Psoas muscle (tissue), 8 donors: ENCODE results near the gene OR10W1. TPM values are rescaled to one million over a fixed set of nuclear protein-coding genes. Genes with fewer than 3 reads are reported as not detected.

Experiments
- ATAC-seq, 4 donors: fragments of 200-7000 bp; cut with Tn5 transposase; one replicate each; pipeline ENCODE4 v1.9.1; 2020; ENCODE audit warnings: moderate library complexity in 3 of 4, mild to moderate bottlenecking in 2 of 4
- DNase-seq, 2 donors: peaks; one replicate each; pipeline ENCODE4 v3.0.0-alpha.2; 2020
- H3K27ac ChIP-seq: fragments of 200-600 bp; one replicate; pipeline ENCODE4 v1.8.0; 2022
- H3K27me3 ChIP-seq, 3 donors: fragments of 200-600 bp in 1 of 3; one replicate each; pipeline versions ENCODE4 v1.6.1 to v1.8.0; 2013 to 2022; ENCODE audit warnings: low read length in 2 of 3, mild to moderate bottlenecking in 2 of 3, moderate library complexity in 1 of 3; ENCODE audit not compliant: insufficient read depth in 3 of 3
- H3K36me3 ChIP-seq, 2 donors: fragments of 200-600 bp in 1 of 2; one replicate each; pipeline versions ENCODE4 v1.6.1 to v1.8.0; 2013 to 2022; ENCODE audit warnings: low read depth in 1 of 2, mild to moderate bottlenecking in 1 of 2, moderate library complexity in 1 of 2; ENCODE audit not compliant: insufficient read depth in 1 of 2
- H3K4me1 ChIP-seq: fragments of 200-600 bp; one replicate; pipeline ENCODE4 v1.8.0; 2022
- H3K4me3 ChIP-seq: fragments of 200-600 bp; one replicate; pipeline ENCODE4 v1.8.0; 2022; ENCODE audit warnings: mild to moderate bottlenecking
- H3K9me3 ChIP-seq: fragments of 200-600 bp; one replicate; pipeline ENCODE4 v1.8.0; 2022
- WGBS, 3 donors: extraction: QIAGEN DNeasy Blood & Tissue Kit; methylation state at CpG; one replicate each; pipeline versions ENCODE4 v1.1.6 to v1.1.7; 2013; 5-methylcytosine and 5-hydroxymethylcytosine counted together
- intact Hi-C, 2 donors: fragments of 100-400 bp; cut with DNase I; formaldehyde crosslinking; loops; one replicate each; pipeline versions ENCODE4 v1.11.0 to v1.14.2; 2022
- polyA plus RNA-seq, 3 donors: library from polyadenylated mRNA; stranded (reverse); fragments of 200-250 nt; gene quantifications; one replicate each; pipeline ENCODE4 v1.2.3, GENCODE V29; 2013
- total RNA-seq, 4 donors: library from RNA; stranded (reverse); fragmentation: NEBNext Ultra II Directional in 2 of 4; extraction: Animal tissue kit (Norgen Biotek cat#: 25700) in 2 of 4; gene quantifications; one replicate each; pipeline versions ENCODE4 v1.2.1 to v1.2.4, GENCODE V29; 2021 to 2023
- TF ChIP-seq, protein P1 (sequence below): fragments of 200-600 bp; IDR thresholded peaks from one replicate; pipeline ENCODE4 v1.8.0; 2022; ENCODE audit warnings: antibody characterized with exemption
- donor health status: healthy with polysubstance abuse.
- donor health status: DM: no; HTN: no; CAD: no; lungs with moderate emphysema.
- donor health status: Bipolar disorder and iron deficiency.
- donor health status: healthy.
- donor health status: DM: yes; HTN: yes; CAD: no.
- donor health status: DM: no; HTN: no; CAD: no.
- donor health status: DM: no; HTN: no; CAD: no.
- donor health status: DM: yes; HTN: yes; CAD: no.

The OR10W1 gene
- total and polyA plus RNA-seq, 7 donors = not detected

DNA sequence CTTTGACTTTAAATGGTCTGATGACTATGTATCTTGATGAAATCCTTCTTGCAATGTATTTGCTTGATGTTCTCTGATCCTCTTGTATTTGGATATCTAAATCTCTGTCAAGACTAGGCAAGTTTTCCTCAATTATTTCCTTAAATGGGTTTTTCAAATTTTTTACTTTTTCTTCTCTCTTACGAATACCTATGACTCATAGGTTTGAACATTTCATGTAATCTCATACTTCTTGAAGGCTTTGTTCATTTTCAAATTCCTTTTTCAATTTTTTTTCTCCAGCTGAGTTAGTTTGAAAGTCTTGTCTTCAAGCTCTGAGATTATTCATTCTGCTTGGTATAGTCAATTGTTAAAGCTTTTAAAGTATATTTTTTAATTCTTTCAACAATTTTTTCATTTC, 13.1 kb downstream of the OR10W1 start:
- DNase-seq (no peak), ATAC-seq (no peak)
- H3K4me3 ChIP-seq = no peak overlapping the region
- TF ChIP-seq, protein P1, sequence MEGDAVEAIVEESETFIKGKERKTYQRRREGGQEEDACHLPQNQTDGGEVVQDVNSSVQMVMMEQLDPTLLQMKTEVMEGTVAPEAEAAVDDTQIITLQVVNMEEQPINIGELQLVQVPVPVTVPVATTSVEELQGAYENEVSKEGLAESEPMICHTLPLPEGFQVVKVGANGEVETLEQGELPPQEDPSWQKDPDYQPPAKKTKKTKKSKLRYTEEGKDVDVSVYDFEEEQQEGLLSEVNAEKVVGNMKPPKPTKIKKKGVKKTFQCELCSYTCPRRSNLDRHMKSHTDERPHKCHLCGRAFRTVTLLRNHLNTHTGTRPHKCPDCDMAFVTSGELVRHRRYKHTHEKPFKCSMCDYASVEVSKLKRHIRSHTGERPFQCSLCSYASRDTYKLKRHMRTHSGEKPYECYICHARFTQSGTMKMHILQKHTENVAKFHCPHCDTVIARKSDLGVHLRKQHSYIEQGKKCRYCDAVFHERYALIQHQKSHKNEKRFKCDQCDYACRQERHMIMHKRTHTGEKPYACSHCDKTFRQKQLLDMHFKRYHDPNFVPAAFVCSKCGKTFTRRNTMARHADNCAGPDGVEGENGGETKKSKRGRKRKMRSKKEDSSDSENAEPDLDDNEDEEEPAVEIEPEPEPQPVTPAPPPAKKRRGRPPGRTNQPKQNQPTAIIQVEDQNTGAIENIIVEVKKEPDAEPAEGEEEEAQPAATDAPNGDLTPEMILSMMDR = no peak
- no peak overlapping the region for H3K27ac ChIP-seq
- WGBS, 3 donors = 76 to 83% (median 82%) methylated on average over 1 of the region's 1 CpG
- peaks cover 13% of the 10 kb centered on the region for H3K9me3 ChIP-seq
- no peaks in the 10 kb centered on the region for H3K4me1 ChIP-seq
- no peaks in the 10 kb centered on the region for H3K36me3 ChIP-seq
- no peaks in the 10 kb centered on the region for H3K27me3 ChIP-seq
- intact Hi-C loops = no loop called here

DNA sequence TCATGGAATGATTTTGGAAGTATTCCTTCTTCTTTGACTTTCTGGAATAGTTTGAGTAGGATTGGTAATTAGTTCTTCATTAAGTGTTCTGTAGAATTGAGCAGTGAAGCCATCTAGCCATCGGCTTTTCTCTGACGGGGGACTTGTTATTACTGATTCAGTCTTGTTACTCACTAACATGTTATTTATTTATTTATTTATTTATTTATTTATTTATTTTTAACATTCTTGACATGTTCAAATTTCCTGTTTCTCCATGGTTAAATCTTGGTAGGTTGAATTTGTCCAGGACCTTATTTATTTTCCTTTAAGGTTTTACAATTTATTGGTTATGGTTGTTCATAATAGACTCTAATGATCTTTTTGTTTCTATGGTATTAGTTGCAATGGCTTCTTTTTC, 24.1 kb downstream of the OR10W1 start:
- H3K4me3 ChIP-seq = no peak overlapping the region
- peaks cover 4% of the 10 kb centered on the region for H3K9me3 ChIP-seq
- ATAC-seq = no peak
- WGBS, 3 donors = 95 to 98% (median 97%) methylated on average over 2 of the region's 2 CpGs
- intact Hi-C loops = no loop called here
- DNase-seq = no peak
- H3K36me3 ChIP-seq = no peaks in the 10 kb centered on the region
- H3K4me1 ChIP-seq = no peaks in the 10 kb centered on the region
- TF ChIP-seq, protein P1 = no peak
- H3K27me3 ChIP-seq = peaks cover 0 to 1% (median 0%) of the 10 kb centered on the region in 3 donors
- no peak overlapping the region for H3K27ac ChIP-seq

DNA sequence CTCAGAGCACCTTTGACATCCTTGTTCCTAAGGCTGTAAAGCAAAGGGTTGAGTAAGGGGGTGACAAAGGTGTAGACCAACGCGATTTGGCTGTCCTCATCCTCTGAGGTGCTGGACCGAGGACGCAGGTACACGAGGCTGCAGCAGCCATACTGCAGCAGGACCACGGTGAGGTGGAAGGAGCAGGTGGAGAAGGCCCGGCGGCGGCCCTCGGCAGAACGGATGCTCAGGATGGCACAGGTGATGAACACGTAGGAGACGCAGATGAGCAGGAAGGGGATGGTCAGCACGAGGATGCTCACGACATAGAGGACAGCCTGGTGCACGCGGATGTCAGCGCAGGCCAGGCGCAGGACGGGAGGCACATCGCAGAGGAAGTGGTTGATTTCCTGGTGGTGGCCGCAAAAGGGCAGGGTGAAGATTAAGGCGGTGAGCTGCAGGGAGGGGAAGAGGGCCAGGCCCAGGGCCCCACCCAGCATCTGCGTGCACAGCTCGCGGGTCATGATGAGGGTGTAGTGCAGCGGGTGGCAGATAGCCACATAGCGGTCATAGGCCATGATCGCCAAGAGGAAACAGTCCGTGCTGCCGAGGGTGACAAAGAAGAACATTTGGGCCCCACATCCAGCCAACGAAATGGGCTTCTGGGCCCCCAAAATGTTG, 40.0 kb downstream of the OR10W1 start:
- Histone ChIP-seq H3K27me3 (no peaks in the 10 kb centered on the region), H3K4me3 (no peak overlapping the region), H3K27ac (no peak overlapping the region), H3K36me3 (no peaks in the 10 kb centered on the region), H3K4me1 (no peaks in the 10 kb centered on the region), H3K9me3 (no peaks in the 10 kb centered on the region)
- ATAC-seq (no peak), DNase-seq (no peak)
- WGBS, 3 donors = 89 to 95% (median 93%) methylated on average over 32 of the region's 32 CpGs
- TF ChIP-seq, protein P1 = no peak
- intact Hi-C loops = no loop called here

DNA sequence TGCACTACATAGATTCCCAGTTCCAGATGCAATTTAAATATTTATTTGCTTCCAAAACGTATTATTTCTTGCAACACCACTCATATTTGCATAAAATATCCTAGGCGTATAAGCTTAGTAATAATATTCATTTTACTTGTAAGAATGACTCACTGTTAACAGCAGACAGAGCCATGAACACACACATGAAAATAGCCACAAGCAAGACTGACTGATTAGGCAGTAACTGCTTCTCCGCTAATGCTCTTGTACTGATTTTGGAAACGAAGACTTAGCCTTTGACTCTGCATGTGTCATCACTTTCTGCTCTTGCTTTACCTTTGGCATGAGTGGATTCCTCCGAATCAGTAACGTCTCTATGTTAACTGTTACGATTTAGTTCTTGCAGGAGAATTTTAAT, 45.3 kb downstream of the OR10W1 start:
- Histone ChIP-seq H3K4me3 (no peak overlapping the region), H3K27me3 (no peaks in the 10 kb centered on the region), H3K27ac (no peak overlapping the region), H3K36me3 (no peaks in the 10 kb centered on the region), H3K4me1 (no peaks in the 10 kb centered on the region), H3K9me3 (no peaks in the 10 kb centered on the region)
- DNase-seq = no peak
- no peak for ATAC-seq
- intact Hi-C loops = no loop called here
- TF ChIP-seq, protein P1 = no peak
- 73 to 78% (median 78%) methylated on average over 7 of the region's 7 CpGs for WGBS, 3 donors

Other genes with a start within 250 kb of the OR10W1 start
- gene OR9Q1, start 244.4 kb downstream of the OR10W1 start, total RNA-seq = not detected
- gene OR9Q1, start 244.4 kb downstream of the OR10W1 start, polyA plus RNA-seq = not detected
- gene OR6Q1, start 237.3 kb downstream of the OR10W1 start, total RNA-seq = not detected
- gene OR6Q1, start 237.3 kb downstream of the OR10W1 start, polyA plus RNA-seq = not detected
- gene OR9I1, start 142.7 kb downstream of the OR10W1 start, total RNA-seq = not detected
- gene OR9I1, start 142.7 kb downstream of the OR10W1 start, polyA plus RNA-seq = not detected
- gene OR9Q2, start 79.2 kb downstream of the OR10W1 start, total RNA-seq = not detected
- gene OR9Q2, start 79.2 kb downstream of the OR10W1 start, polyA plus RNA-seq = not detected
- not detected for gene OR1S2, start 64.1 kb downstream of the OR10W1 start, total RNA-seq
- gene OR1S2, start 64.1 kb downstream of the OR10W1 start, polyA plus RNA-seq = not detected
- gene OR1S1, start 55.5 kb downstream of the OR10W1 start, total RNA-seq = not detected
- not detected for gene OR1S1, start 55.5 kb downstream of the OR10W1 start, polyA plus RNA-seq
- gene OR10Q1, start 39.3 kb downstream of the OR10W1 start, total RNA-seq = not detected
- gene OR10Q1, start 39.3 kb downstream of the OR10W1 start, polyA plus RNA-seq = not detected
- not detected for gene OR5B17, start 90.8 kb upstream of the OR10W1 start, total RNA-seq
- gene OR5B17, start 90.8 kb upstream of the OR10W1 start, polyA plus RNA-seq = not detected
- gene OR5B3, start 138.6 kb upstream of the OR10W1 start, total RNA-seq = not detected
- gene OR5B3, start 138.6 kb upstream of the OR10W1 start, polyA plus RNA-seq = not detected
- gene OR5B2, start 159.9 kb upstream of the OR10W1 start, total RNA-seq = not detected
- not detected for gene OR5B2, start 159.9 kb upstream of the OR10W1 start, polyA plus RNA-seq
- not detected for gene OR5B12, start 174.0 kb upstream of the OR10W1 start, total RNA-seq
- gene OR5B12, start 174.0 kb upstream of the OR10W1 start, polyA plus RNA-seq = not detected
- not detected for gene OR5B21, start 239.8 kb upstream of the OR10W1 start, total RNA-seq
- not detected for gene OR5B21, start 239.8 kb upstream of the OR10W1 start, polyA plus RNA-seq